ENCODE results near the gene C9orf78. TPM values are rescaled to one million over a fixed set of nuclear protein-coding genes. Genes with fewer than 3 reads are reported as not detected.

Gene C9orf78
- total and polyA plus RNA-seq, 9 of the 15 experiments (the other 6 are each of a cell fraction or from before 2014, with no cell fraction given): 94.6 to 266 (median 202) TPM

DNA sequence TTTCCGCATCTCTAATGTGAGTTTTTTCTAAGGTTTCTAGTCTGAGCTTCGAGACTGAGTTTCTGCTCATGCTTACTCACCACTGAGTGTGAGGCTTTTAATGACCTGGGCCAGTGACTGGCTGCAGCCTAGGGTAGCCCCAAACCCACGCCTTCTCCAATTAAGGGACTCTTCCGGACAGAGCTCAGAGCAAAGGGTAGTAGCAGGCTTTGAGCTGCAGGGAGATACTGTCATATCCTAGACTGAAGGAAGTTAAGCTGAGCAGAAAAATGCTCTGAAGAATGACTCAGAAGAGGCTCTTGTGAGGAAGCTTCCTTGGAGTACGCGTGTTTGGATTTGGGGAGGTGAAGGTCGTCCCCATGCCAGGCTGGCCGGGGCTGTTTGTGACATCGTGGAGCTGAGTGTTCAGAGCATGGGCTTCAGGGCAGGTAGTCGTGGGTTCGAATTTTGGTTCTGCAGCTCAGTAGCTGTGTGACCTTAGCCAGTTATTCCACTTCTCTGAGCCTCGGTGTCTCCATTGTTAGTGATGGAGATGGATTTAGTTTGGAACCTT, 3.7 kb upstream of the C9orf78 start (continued):
- TF ChIP-seq JUND (IDR thresholded peaks at IDR 0.05; ENCODE audit: borderline replicate concordance, low read depth, low read length) (peak; percentile 79), JUND (tag; IDR thresholded peaks at IDR 0.05; ENCODE audit: borderline replicate concordance, low read depth, low read length) (peak; percentile 81; the same call in 2 of the 3 replicates), ZNF668 (CRISPR knock-in tag; IDR thresholded peaks at IDR 0.05) (no peak), ATF2 (CRISPR knock-in tag; IDR thresholded peaks at IDR 0.05) (no peak), SRF (CRISPR knock-in tag; IDR thresholded peaks at IDR 0.05) (peak; percentile 66 to 94; a peak in 3 of 4 replicates), HDAC6 (IDR thresholded peaks at IDR 0.05; ENCODE audit: low read depth, low read length) (no peak), RBM25 (IDR thresholded peaks at IDR 0.05; ENCODE audit: low read depth, low read length, severe bottlenecking) (peak; percentile 79), CCNT2 (IDR thresholded peaks at IDR 0.05; ENCODE audit: borderline replicate concordance, extremely low read depth, insufficient read length, low read depth, low read length) (no peak), ZNF79 (CRISPR knock-in tag; IDR thresholded peaks at IDR 0.05; ENCODE audit: low read depth) (no peak), NFE2 (IDR thresholded peaks at IDR 0.05; ENCODE audit: low read depth) (no peak), RBM22 (IDR thresholded peaks at IDR 0.05; ENCODE audit: low read depth, low read length, poor library complexity, severe bottlenecking) (no peak), NFIX (CRISPR knock-in tag; IDR thresholded peaks at IDR 0.05; ENCODE audit: low read depth) (no peak), YY1 (IDR thresholded peaks at IDR 0.05; ENCODE audit: borderline replicate concordance in 1 of 3, control insufficient read depth in 1 of 3, extremely low read depth in 1 of 3, insufficient read depth in 3 of 3, insufficient read length in 1 of 3, insufficient replicate concordance in 2 of 3, low read depth in 1 of 3, low read length in 2 of 3) (peak in 1 of 3 experiments; percentile 6), ZNF445 (CRISPR knock-in tag; IDR thresholded peaks at IDR 0.05; ENCODE audit: low read depth) (peak; percentile 8; the same call in 1 of the 2 replicates), E2F8 (IDR thresholded peaks at IDR 0.05; ENCODE audit: low read depth, partially characterized antibody) (no peak), ZMIZ1 (IDR thresholded peaks at IDR 0.05; ENCODE audit: low read depth in 2 of 2, low read length in 2 of 2) (no peak), DPF2 (IDR thresholded peaks at IDR 0.05) (peak; percentile 72; the same call in 1 of the 2 replicates), ADNP (tag; IDR thresholded peaks at IDR 0.05) (no peak), POLR3G (IDR thresholded peaks at IDR 0.05; ENCODE audit: extremely low read depth, insufficient read length, insufficient replicate concordance) (no peak)
